ENCODE results near the gene NMRAL1.

The NMRAL1 gene

DNA sequence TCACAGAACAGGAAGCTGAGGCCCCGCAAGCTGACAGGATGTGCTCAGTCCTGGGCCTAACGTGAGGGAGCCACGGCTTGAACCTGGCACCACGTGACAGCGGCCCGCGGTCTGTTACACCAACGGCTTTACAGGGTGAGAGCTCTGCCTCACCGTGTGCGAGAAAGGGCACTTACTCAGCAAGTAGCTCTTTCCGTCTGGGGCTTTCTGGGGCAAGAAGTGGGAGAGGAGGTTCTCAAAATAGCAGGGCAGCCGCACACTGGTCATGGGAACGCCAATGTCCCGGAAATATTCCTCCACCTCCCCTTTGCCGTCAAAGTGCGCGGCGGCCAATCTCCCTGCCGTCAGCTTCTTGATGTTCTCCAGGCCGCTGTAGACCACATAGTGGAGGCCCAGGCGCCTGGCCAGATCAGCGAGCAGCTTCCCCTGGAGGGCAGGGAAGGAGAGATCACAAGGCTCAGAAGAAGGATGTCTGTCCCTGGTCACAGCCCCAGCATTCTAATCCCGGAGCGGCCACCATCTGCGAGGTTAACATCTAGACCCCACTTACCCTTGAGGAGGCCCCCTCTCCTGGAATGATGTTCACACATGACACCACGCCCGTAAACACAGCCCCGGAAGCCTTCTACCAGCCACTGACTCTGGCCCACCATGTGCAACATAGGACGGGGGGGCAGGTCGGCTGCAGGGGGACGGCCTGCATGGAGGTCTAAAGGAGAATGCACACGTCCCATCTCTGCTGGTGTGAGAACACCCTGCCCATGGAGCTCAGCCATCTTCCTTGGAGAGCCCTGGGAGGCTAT is 8.2 kb downstream of the NMRAL1 start:
- Histone ChIP-seq H3K9me3 (ENCODE audit: control insufficient read depth, insufficient read depth, low read length) (no peaks in the 10 kb centered on the region), H3K4me3 (ENCODE audit: low read length) (no peak overlapping the region), H3K27me3 (ENCODE audit: control insufficient read depth, low read length) (no peaks in the 10 kb centered on the region), H3F3A (ENCODE audit: control insufficient read depth, insufficient read depth) (peaks cover under 1% of the 10 kb centered on the region; the same call in 1 of the 2 replicates), H3K9me2 (replicated peaks; ENCODE audit: control insufficient read depth, low read length) (no peaks in the 10 kb centered on the region), H3K79me2 (ENCODE audit: control insufficient read depth, low read length) (peaks cover 3% of the 10 kb centered on the region), H3K4me1 (ENCODE audit: control insufficient read depth, low read length) (no peaks in the 10 kb centered on the region), H4K20me1 (ENCODE audit: control insufficient read depth, insufficient read depth, low read depth, low read length) (no peaks in the 10 kb centered on the region), H3K36me3 (ENCODE audit: control insufficient read depth, low read length) (peaks cover 57% of the 10 kb centered on the region), H3K4me2 (ENCODE audit: low read length) (no peak overlapping the region), H3K27ac (ENCODE audit: low read depth, low read length) (no peak overlapping the region)
- TF ChIP-seq, protein P1, sequence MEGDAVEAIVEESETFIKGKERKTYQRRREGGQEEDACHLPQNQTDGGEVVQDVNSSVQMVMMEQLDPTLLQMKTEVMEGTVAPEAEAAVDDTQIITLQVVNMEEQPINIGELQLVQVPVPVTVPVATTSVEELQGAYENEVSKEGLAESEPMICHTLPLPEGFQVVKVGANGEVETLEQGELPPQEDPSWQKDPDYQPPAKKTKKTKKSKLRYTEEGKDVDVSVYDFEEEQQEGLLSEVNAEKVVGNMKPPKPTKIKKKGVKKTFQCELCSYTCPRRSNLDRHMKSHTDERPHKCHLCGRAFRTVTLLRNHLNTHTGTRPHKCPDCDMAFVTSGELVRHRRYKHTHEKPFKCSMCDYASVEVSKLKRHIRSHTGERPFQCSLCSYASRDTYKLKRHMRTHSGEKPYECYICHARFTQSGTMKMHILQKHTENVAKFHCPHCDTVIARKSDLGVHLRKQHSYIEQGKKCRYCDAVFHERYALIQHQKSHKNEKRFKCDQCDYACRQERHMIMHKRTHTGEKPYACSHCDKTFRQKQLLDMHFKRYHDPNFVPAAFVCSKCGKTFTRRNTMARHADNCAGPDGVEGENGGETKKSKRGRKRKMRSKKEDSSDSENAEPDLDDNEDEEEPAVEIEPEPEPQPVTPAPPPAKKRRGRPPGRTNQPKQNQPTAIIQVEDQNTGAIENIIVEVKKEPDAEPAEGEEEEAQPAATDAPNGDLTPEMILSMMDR (IDR thresholded peaks at IDR 0.05; ENCODE audit: low read depth, low read length, poor library complexity, severe bottlenecking) = no peak

DNA sequence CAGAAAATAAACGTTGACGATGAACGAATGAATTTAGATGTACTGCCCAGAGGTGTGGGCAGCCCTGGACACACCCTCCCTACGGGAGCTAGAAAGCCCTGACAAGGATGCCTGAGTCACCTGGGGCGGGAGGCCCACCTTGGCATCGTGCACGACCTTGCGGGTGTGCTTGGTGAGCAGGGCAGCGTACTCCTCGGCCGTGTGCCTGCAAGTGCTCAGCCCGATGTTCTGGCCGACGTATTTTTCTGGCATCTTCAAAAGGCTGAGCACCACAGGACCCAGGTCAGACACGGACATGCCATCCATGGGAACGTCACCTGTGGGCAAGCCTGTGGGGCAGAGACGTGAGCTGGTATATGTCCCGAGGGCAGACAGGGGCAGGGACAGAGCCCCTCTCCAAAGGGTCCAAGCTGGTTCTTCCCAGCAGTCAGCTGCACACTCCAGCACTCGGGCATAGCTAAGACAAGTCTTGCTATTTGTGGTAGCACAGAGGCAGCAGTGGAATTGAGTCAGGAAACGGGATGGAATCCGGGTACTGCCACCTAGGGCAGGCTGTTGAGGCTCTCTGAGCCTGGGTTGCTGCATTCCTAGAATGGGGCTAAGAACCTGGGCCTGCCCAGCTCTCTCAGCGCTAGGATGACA is 10.8 kb downstream of the NMRAL1 start:
- Histone ChIP-seq H3K79me2 (ENCODE audit: control insufficient read depth, low read length) (no peaks in the 10 kb centered on the region), H3K4me3 (ENCODE audit: low read length) (no peak overlapping the region), H3K4me2 (ENCODE audit: low read length) (no peak overlapping the region), H3K27me3 (ENCODE audit: control insufficient read depth, low read length) (no peaks in the 10 kb centered on the region), H3K27ac (ENCODE audit: low read depth, low read length) (no peak overlapping the region), H4K20me1 (ENCODE audit: control insufficient read depth, insufficient read depth, low read depth, low read length) (no peaks in the 10 kb centered on the region), H3K9me2 (replicated peaks; ENCODE audit: control insufficient read depth, low read length) (no peaks in the 10 kb centered on the region), H3K9me3 (ENCODE audit: control insufficient read depth, insufficient read depth, low read length) (no peaks in the 10 kb centered on the region), H3K4me1 (ENCODE audit: control insufficient read depth, low read length) (no peaks in the 10 kb centered on the region), H3K36me3 (ENCODE audit: control insufficient read depth, low read length) (peaks cover 60% of the 10 kb centered on the region), H3F3A (ENCODE audit: control insufficient read depth, insufficient read depth) (peaks cover 11% of the 10 kb centered on the region)
- TF ChIP-seq, protein P1 (IDR thresholded peaks at IDR 0.05; ENCODE audit: low read depth, low read length, poor library complexity, severe bottlenecking) = no peak
- no peak for TF ChIP-seq EZH2phosphoT487 (IDR thresholded peaks at IDR 0.05; ENCODE audit: borderline replicate concordance, low read length)

DNA sequence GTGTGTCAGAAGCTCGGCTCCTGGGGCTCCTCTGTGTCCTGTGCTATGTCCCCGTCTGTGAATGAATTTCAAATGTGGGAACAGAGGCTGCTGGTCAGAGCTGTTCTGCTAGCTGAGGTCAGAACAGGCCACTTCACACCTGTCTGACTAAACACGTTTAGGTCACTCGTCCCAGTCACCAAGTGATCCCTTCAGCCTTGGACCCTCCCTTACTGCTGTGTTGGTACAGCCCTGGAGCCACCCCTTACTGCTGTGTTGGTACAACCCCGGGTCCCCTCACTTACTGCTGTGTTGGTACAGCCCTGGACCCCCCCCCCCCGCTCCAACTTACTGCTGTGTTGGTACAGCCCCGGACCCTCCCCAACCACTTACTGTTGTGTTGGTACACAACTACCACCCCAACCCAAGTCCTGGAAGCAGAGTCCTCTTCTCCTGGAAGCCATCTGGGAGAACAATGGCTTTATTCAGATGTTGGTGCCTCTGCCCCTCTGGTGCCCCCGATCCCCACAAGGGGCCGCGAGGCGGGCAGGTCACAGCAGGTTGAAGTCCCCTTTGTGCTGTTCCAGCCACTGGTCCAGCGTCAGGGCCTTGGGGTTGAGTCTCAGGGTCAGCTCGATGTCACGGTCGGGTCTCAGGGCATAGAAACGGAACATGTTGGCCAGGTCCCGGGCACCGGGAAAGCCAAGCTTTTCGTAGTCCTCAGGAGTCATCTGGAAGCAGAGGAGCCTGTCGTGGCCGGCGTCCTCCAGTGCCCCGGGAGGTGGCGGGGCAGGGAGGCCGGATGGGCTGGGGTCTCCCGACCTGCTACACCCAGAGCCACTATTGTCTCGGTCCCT is 13.0 kb downstream of the NMRAL1 start:
- Histone ChIP-seq H3K4me1 (ENCODE audit: control insufficient read depth, low read length) (no peaks in the 10 kb centered on the region), H3K4me3 (ENCODE audit: low read length) (no peak overlapping the region), H3F3A (ENCODE audit: control insufficient read depth, insufficient read depth) (peaks cover 15% of the 10 kb centered on the region), H3K9me2 (replicated peaks; ENCODE audit: control insufficient read depth, low read length) (no peaks in the 10 kb centered on the region), H3K27ac (ENCODE audit: low read depth, low read length) (no peak overlapping the region), H3K27me3 (ENCODE audit: control insufficient read depth, low read length) (no peaks in the 10 kb centered on the region), H4K20me1 (ENCODE audit: control insufficient read depth, insufficient read depth, low read depth, low read length) (no peaks in the 10 kb centered on the region), H3K36me3 (ENCODE audit: control insufficient read depth, low read length) (peaks cover 69% of the 10 kb centered on the region), H3K79me2 (ENCODE audit: control insufficient read depth, low read length) (no peaks in the 10 kb centered on the region), H3K4me2 (ENCODE audit: low read length) (no peak overlapping the region), H3K9me3 (ENCODE audit: control insufficient read depth, insufficient read depth, low read length) (no peaks in the 10 kb centered on the region)
- TF ChIP-seq, protein P1 (IDR thresholded peaks at IDR 0.05; ENCODE audit: low read depth, low read length, poor library complexity, severe bottlenecking) = no peak
- TF ChIP-seq EZH2phosphoT487 (IDR thresholded peaks at IDR 0.05; ENCODE audit: borderline replicate concordance, low read length) = no peak

Measured in DOHH2 (cell line).